GM19099 (cell line): ENCODE data around the gene FGF9.

Experiments used
- POLR2A ChIP-seq: IDR thresholded peaks from 3 replicates; pipeline ENCODE4 v1.6.1; 2011; ENCODE audit warnings: low read depth; ENCODE audit not compliant: insufficient read length; ENCODE audit errors: extremely low read depth

Gene FGF9

DNA sequence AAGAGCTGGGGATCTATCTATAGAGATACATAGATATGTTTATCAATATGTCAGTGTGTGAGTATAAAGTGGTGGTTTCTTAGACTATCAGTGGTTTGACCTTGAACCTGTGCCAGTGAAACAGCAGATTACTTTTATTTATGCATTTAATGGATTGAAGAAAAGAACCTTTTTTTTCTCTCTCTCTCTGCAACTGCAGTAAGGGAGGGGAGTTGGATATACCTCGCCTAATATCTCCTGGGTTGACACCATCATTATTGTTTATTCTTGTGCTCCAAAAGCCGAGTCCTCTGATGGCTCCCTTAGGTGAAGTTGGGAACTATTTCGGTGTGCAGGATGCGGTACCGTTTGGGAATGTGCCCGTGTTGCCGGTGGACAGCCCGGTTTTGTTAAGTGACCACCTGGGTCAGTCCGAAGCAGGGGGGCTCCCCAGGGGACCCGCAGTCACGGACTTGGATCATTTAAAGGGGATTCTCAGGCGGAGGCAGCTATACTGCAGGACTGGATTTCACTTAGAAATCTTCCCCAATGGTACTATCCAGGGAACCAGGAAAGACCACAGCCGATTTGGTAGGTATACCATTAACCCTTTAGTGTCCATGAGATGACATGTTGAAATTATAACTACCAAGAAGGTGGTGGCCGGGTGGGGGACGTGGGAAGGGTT, 880 bp downstream of the FGF9 start:
- no peak for TF ChIP-seq POLR2A

- TF ChIP-seq POLR2A: no peak
These were observed 1.4 kb downstream of the FGF9 start for GRCh38 chr13:21672287-21672680.

DNA sequence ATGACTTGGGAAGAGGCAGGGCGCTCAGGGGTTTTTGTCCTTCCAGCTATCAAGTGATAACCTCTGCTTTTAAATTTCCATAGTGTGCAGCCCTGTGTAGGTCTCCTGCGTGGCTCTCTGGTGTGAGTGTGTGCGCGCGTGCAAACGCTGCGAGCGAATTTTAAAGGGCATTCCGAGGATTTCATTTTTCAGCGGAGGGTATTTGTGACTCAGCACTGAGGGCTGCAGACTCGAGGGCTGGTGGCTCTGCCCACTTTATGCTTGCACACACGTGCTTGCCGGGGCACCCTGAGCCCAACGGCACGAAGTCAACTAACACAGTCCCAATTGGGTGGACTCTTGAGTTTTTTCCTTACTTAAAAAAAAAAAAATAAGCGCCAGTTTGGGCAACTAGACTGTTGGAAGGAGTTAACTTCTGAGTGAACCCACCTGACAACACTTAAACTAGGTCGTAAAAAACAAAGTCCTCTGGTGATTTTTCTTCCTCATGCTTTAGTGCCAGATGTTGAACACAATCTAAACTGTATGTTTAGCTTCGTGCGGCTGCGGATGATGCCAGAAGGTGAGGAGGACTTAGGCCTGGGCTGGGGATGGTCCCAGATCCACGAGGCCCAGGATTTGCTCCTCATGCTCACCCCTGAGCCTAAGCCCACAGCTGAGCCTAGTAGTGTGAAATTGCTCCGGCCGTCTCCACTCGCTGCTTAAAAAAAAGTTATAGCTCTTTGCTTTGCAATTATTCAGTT, 2.1 kb downstream of the FGF9 start:
- TF ChIP-seq POLR2A: no peak

GRCh38 chr13:21673539-21673788, 2.6 kb downstream of the FGF9 start:
- no peak for TF ChIP-seq POLR2A

DNA sequence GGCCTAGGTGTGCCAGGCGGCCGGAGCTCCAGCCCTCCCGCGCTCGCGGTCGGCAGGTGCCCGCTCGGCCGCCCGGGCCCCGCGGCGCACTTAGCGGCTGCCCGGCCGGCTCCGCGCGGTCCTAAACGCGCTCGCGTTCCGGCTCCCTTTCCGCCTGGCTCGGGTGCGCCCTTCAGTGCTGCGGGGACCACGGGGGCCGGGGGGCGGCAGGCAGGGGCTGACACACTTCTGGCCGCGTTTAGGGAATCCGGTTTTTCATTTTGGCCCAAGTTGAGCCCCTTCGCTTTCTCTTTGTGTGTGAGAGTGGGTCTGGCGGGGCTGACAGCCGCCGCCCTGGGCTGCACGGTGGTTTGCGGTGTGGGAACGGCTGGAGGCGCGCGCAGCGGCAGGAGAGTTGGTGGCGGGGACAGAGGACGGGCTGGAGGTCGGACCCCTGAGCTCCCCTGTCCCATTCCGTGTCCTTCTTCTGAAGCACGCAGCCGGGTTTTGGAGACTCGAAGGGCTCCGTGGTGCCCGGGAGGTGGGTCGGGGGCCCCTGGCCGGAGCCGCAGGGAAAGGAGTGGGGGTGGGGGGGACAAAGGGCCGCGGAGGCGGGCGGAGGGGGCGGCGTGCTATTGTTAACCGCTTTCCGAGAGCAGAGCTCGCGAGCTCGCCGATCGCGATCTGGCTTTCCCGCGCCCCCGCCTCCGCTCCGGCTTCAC, 3.1 kb downstream of the FGF9 start:
- TF ChIP-seq POLR2A: no peak

DNA sequence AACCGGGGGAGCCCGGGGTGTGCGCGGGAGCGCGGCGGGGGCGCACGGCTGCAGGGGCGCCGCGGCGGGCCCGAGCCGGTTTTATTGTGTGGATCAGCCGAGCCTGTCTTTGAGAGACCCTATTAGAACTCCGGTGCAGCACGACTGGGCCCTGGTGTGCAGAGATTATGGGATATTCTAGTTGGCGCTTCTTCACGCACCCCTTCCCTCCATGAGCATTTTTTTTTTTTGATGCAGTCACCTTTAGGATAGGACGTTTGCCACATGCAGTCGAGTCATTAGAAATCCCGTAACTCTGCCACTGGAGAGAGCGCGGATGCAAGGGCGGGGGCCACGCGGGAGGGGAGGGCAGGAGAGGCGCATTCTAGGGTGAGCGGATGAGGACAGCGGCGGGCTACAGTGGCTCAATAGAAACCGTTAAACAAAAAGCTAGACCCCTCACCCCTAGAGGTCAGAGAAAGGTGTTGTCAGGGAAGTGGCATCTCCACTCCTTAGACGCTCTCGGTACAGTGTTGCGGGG, 3.7 kb downstream of the FGF9 start:
- TF ChIP-seq POLR2A: no peak

DNA sequence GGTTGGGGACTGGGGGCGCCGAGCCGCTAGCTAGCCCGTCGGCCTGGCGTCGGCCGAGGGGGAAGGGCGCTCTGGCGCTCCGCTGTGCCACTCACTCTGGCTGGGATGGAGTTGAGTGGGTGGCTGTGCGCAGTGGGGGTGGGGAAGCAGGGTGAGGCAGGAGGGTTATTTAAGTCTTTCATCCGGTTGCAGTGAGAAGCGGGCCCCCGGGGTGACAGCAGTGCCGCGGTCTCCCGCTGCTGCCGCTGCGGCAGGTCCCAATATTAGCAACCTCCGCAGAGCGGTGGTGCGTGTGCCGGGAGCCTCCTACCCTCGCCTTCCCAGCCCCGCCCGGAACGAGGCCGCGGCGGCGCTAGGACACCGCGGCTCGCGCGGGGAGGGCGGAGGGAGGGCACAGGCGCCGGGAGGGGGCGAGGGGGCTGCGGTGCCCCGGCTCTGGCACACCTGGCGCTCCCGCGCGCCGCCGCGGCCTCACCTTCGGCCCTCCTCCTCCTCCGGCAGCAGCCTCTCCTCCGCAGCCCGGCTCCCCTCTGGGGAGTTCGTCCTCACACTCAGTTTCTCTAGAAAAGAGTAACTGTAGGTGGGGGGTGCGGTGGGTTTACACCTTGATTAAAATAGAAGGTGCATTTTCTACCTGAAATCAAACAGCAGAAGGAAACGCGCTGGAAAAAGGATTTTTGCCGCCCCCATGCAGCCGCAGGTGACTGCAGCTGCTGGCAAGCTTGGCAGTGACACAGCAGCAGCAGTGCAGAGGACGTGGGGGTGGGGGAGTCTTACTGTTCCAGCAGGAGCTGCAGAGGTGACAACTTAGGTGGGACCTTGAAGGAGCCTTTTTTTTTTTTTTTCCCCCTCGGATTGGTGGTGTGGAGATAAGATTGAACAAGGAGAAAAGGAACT, 4.5 kb downstream of the FGF9 start:
- TF ChIP-seq POLR2A: no peak

DNA sequence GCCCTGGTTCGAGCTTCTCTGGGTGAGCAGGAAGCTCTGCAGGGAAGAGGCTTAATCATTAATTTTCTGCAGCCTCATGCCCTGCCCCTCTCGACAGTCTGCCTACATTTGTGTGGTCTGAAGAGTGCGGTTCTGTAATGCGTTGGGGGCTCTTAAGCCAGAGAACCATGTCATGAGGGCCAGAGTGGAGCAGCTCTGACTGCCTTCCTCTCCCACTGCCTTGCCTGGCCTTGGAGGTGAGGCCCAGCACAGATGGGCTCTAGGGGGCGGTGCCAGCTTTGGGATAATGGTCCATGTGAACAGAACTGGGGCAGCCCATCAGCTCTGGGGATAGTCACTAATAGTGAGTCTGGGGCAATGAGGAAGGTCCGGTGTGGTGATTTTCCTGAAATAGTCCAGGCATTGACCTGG, 5.7 kb downstream of the FGF9 start:
- no peak for TF ChIP-seq POLR2A

DNA sequence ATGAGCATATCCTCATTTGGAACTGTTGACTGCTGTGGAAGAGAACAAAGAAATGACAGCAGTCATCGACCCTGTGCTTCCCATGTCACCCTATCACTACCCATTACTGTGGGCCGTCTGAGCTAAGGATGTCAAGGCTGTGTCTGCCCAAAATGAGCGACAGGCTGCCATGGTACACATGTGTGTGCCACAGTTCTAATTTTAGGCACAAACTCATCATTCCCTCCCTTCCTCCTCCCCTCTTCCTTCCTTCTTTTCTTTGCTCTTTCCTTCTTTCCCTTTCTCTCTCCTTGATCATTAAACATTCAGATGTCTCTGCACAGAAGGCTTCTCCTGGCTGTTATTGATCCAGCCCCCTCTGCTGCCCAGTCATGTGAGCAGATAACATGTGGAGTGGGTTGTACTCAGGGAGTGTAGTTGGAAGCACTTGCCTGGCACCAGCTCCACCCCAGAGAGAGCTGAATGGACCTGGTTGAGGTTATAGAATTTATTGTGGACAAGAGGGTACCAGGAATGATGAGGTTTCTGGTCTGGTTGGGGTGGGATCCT, 6.3 kb downstream of the FGF9 start:
- TF ChIP-seq POLR2A: no peak

DNA sequence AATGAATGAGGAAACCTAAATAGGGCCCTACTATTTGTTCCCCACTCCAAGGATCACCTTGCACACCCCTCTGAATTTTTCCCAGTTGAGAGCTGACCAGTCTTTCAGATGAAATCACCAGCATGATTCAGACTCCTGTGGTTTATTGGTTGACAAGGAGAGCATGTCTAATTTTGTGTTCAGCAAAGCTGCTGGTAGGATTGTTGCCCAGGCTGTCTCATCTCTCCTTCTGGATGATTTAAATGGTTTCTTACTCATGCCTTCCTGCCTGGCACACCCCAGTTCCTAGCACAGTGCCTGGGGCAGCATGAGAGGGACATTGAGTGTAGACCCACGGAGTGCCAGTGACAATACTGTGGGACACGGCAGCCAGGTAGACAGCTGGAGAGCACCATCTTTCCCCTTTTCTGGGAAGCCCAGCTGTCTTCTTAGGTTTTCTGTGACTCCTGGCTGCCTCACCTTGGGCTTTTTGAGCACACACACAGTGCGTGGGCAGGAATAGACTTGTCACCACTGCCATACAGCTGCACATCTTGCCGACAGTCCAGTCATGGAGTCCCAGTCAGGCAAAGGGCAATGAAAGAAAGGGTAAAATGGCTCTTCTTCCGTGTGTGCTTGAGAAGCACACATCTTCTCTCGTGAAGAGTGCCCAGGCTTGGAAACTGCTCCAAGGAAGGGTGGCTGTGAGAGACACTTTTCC, 12.3 kb downstream of the FGF9 start:
- TF ChIP-seq POLR2A: no peak

GRCh38 chr13:21684576-21684975, 13.7 kb downstream of the FGF9 start:
- no peak for TF ChIP-seq POLR2A

- TF ChIP-seq POLR2A: no peak
These were observed 14.7 kb downstream of the FGF9 start for GRCh38 chr13:21685485-21686064.

DNA sequence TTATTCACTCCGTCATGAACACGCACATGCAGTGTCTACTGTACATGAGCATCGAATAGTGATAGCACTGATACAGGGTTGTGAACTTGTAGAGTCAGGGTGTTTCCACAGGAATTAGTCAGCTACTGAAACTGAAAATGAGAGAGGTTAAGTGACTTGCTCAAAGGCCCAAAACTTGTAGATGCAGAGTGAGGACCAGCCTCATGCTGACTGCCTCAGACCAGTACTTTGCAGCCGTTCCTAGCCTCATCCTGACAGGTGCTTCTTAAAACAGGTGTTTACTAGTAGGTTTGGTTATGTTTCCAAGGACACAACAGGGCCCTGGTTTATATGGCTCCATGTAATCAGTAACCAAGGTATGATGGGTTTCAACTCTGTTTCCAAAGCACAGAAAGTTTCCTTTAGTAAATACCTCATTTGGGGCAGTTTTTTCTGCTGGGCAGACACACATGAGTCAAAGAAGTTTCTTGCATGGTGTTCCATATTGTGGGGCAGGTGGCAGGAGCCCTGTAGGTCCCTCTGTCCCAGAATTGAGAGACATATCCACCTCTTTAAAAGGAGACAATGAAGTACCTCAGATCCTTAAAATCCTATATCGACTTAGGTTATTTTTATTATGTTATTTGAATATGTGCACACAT, 16.0 kb downstream of the FGF9 start:
- TF ChIP-seq POLR2A: no peak
